IMR-90 (cell line): Measurements from ENCODE around the gene ANO1. TPM values are rescaled to one million over a fixed set of nuclear protein-coding genes. Genes with fewer than 3 reads are reported as not detected.

Source experiments
- ATAC-seq: fragments of 200-7000 bp; cut with Tn5 transposase; 2 replicates; pipeline ENCODE4 v1.9.1; 2020; ENCODE audit warnings: low read depth, mild to moderate bottlenecking, moderate library complexity
- BruUV-seq: library from RNA; stranded (reverse); fragments of 400-500 nt; replicated peaks from 2 replicates; lab custom pipeline; 2021; lab: Mats Ljungman, UMichigan
- CTCF ChIA-PET: fragments of 300-600 bp; formaldehyde crosslinking; extraction: SDS; loops from one replicate; lab custom pipeline; 2021; ENCODE audit warnings: antibody characterized with exemption; lab: Yijun Ruan, JAX
- POLR2A ChIA-PET: fragments of 300-600 bp; sonication (Branson Sonifier 250); formaldehyde crosslinking; loops from one replicate; lab custom pipeline; 2022; ENCODE audit warnings: antibody characterized with exemption; ENCODE audit not compliant: unreplicated experiment; lab: Charles Lee
- DNase-seq: peaks from one replicate; pipeline ENCODE4 v3.0.0; 2013
- H2AFZ ChIP-seq: replicated peaks from 2 replicates; pipeline ENCODE3; 2013; ENCODE audit warnings: low read length, mild to moderate bottlenecking; ENCODE audit not compliant: poor library complexity
- H2AK5ac ChIP-seq: 2 replicates; pipeline ENCODE4 v1.6.1; 2013; ENCODE audit warnings: low read depth, low read length, inconsistent platforms
- H2AK9ac ChIP-seq: replicated peaks from 2 replicates; pipeline ENCODE3; 2013; ENCODE audit warnings: mild to moderate bottlenecking, low read depth, low read length, moderate library complexity; ENCODE audit not compliant: poor library complexity
- H2BK120ac ChIP-seq: 2 replicates; pipeline ENCODE4 v1.6.1; 2013; ENCODE audit warnings: low read depth, low read length, inconsistent platforms
- H2BK15ac ChIP-seq: 3 replicates; pipeline ENCODE4 v1.6.1; 2013; ENCODE audit warnings: low read depth, low read length, inconsistent platforms
- H2BK20ac ChIP-seq: 2 replicates; pipeline ENCODE4 v1.6.1; 2013; ENCODE audit warnings: low read depth, mild to moderate bottlenecking, inconsistent platforms, low read length, moderate library complexity
- H2BK5ac ChIP-seq: 2 replicates; pipeline ENCODE4 v1.6.1; 2013; ENCODE audit warnings: mild to moderate bottlenecking, low read depth, low read length, inconsistent platforms; ENCODE audit not compliant: poor library complexity, severe bottlenecking
- H3K14ac ChIP-seq: replicated peaks from 2 replicates; pipeline ENCODE4 v1.6.1; 2013; ENCODE audit warnings: low read depth, low read length, inconsistent platforms
- H3K18ac ChIP-seq: 2 replicates; pipeline ENCODE4 v1.6.1; 2013; ENCODE audit warnings: low read depth, low read length, control low read depth
- H3K23ac ChIP-seq: 2 replicates; pipeline ENCODE4 v1.6.1; 2013; ENCODE audit warnings: low read depth, low read length, inconsistent platforms
- H3K27ac ChIP-seq: 2 replicates; pipeline ENCODE4 v1.5.1; 2013; ENCODE audit warnings: mild to moderate bottlenecking, control low read depth, low read length; ENCODE audit not compliant: insufficient read depth
- H3K27me3 ChIP-seq: 2 replicates; pipeline ENCODE4 v1.6.1; 2013; ENCODE audit warnings: low read length; ENCODE audit not compliant: control insufficient read depth, insufficient read depth
- H3K36me3 ChIP-seq: 2 replicates; pipeline ENCODE4 v1.6.1; 2013; ENCODE audit warnings: low read length, mixed read lengths; ENCODE audit not compliant: control insufficient read depth, insufficient read depth
- H3K4ac ChIP-seq: 2 replicates; pipeline ENCODE4 v1.6.1; 2013; ENCODE audit warnings: low read depth, low read length, inconsistent platforms
- H3K4me1 ChIP-seq: 2 replicates; pipeline ENCODE4 v1.6.1; 2013; ENCODE audit warnings: low read length, mixed read lengths; ENCODE audit not compliant: control insufficient read depth, insufficient read depth
- H3K4me2 ChIP-seq: 2 replicates; pipeline ENCODE4 v1.6.1; 2013; ENCODE audit warnings: low read depth, mild to moderate bottlenecking, control low read depth, low read length, moderate library complexity
- H3K4me3 ChIP-seq: 2 replicates; pipeline ENCODE4 v1.5.1; 2013; ENCODE audit warnings: low read depth, mild to moderate bottlenecking, control low read depth, low read length, moderate library complexity; ENCODE audit not compliant: insufficient read depth
- H3K56ac ChIP-seq: 2 replicates; pipeline ENCODE4 v1.6.1; 2013; ENCODE audit warnings: low read length, inconsistent platforms; ENCODE audit not compliant: insufficient read depth; ENCODE audit errors: extremely low read depth
- H3K79me1 ChIP-seq, 2 experiments: 2 replicates each; pipeline ENCODE4 v1.6.1; 2013; ENCODE audit warnings: low read length in 2 of 2, inconsistent platforms in 1 of 2, low read depth in 1 of 2
- H3K9ac ChIP-seq: 2 replicates; pipeline ENCODE4 v1.6.1; 2013; ENCODE audit warnings: low read depth, low read length, control low read depth
- H3K9me1 ChIP-seq: 2 replicates; pipeline ENCODE4 v1.6.1; 2013; ENCODE audit warnings: low read length, inconsistent platforms; ENCODE audit not compliant: insufficient read depth
- H3K9me3 ChIP-seq: 2 replicates; pipeline ENCODE4 v1.6.1; 2013; ENCODE audit warnings: low read length; ENCODE audit not compliant: control insufficient read depth, insufficient read depth
- H4K20me1 ChIP-seq: 2 replicates; pipeline ENCODE4 v1.6.1; 2013; ENCODE audit warnings: low read length, inconsistent platforms; ENCODE audit not compliant: insufficient read depth
- H4K5ac ChIP-seq: 2 replicates; pipeline ENCODE4 v1.6.1; 2013; ENCODE audit warnings: mild to moderate bottlenecking, low read depth, low read length, control low read depth
- H4K8ac ChIP-seq, 2 experiments: 2 replicates each; pipeline ENCODE4 v1.6.1; 2013; ENCODE audit warnings: low read depth in 2 of 2, low read length in 2 of 2, control low read depth in 1 of 2, inconsistent platforms in 1 of 2
- H4K91ac ChIP-seq: 2 replicates; pipeline ENCODE4 v1.6.1; 2013; ENCODE audit warnings: low read depth, low read length, inconsistent platforms; ENCODE audit not compliant: insufficient read depth
- BHLHE40 ChIP-seq: fragments of 150-350 bp; IDR thresholded peaks from 2 replicates; pipeline ENCODE4 v1.6.1; 2016; ENCODE audit warnings: mild to moderate bottlenecking, low read depth, low read length
- CEBPB ChIP-seq: IDR thresholded peaks from 2 replicates; pipeline ENCODE4 v1.6.1; 2012; ENCODE audit warnings: low read depth, low read length, improper control_type of control experiment
- CHD1 ChIP-seq: IDR thresholded peaks from 2 replicates; pipeline ENCODE4 v1.6.1; 2012; ENCODE audit warnings: low read depth, low read length, improper control_type of control experiment
- CTCF ChIP-seq: conservative IDR thresholded peaks from 2 replicates; pipeline ENCODE4 v1.5.1; 2012; ENCODE audit warnings: mild to moderate bottlenecking, low read depth, low read length, improper control_type of control experiment
- ELK1 ChIP-seq: fragments of 150-350 bp; IDR thresholded peaks from 2 replicates; pipeline ENCODE4 v1.6.1; 2016; ENCODE audit warnings: low read depth, mild to moderate bottlenecking, low read length, moderate library complexity, borderline replicate concordance
- FOS ChIP-seq: fragments of 150-350 bp; IDR thresholded peaks from 2 replicates; pipeline ENCODE4 v1.6.1; 2016; ENCODE audit warnings: low read depth, low read length
- MAFK ChIP-seq: IDR thresholded peaks from 2 replicates; pipeline ENCODE4 v1.6.1; 2012; ENCODE audit warnings: low read depth, low read length, improper control_type of control experiment
- MAZ ChIP-seq: IDR thresholded peaks from 2 replicates; pipeline ENCODE4 v1.6.1; 2012; ENCODE audit warnings: low read depth, mild to moderate bottlenecking, low read length, improper control_type of control experiment, moderate library complexity, borderline replicate concordance
- MXI1 ChIP-seq: IDR thresholded peaks from 2 replicates; pipeline ENCODE4 v1.6.1; 2012; ENCODE audit warnings: low read depth, mild to moderate bottlenecking, low read length, moderate library complexity, borderline replicate concordance
- NFE2L2 ChIP-seq: fragments of 150-350 bp; IDR thresholded peaks from 2 replicates; pipeline ENCODE4 v1.6.1; 2016; ENCODE audit warnings: low read depth, mild to moderate bottlenecking, low read length
- POLR2A ChIP-seq: IDR thresholded peaks from 2 replicates; pipeline ENCODE4 v1.6.1; 2012; ENCODE audit warnings: mild to moderate bottlenecking, low read depth, low read length
- RAD21 ChIP-seq: IDR thresholded peaks from 2 replicates; pipeline ENCODE4 v1.6.1; 2012; ENCODE audit warnings: low read length, improper control_type of control experiment
- RCOR1 ChIP-seq: IDR thresholded peaks from 2 replicates; pipeline ENCODE4 v1.6.1; 2012; ENCODE audit warnings: mild to moderate bottlenecking, low read length, improper control_type of control experiment; ENCODE audit not compliant: insufficient replicate concordance
- RFX5 ChIP-seq: IDR thresholded peaks from 2 replicates; pipeline ENCODE4 v1.8.0; 2012; ENCODE audit warnings: low read depth, mild to moderate bottlenecking, low read length, moderate library complexity
- SMC3 ChIP-seq: fragments of 150-350 bp; IDR thresholded peaks from 2 replicates; pipeline ENCODE4 v1.6.1; 2016; ENCODE audit warnings: low read depth, mild to moderate bottlenecking, antibody characterized with exemption, low read length, moderate library complexity
- USF2 ChIP-seq: fragments of 150-350 bp; IDR thresholded peaks from 2 replicates; pipeline ENCODE4 v1.6.1; 2017; ENCODE audit warnings: mild to moderate bottlenecking, antibody characterized with exemption, low read length, low read depth
- WGBS, 2 experiments: methylation state at CpG; one replicate each; pipeline versions ENCODE4 v1.1.5 to v1.1.7; 2013; ENCODE audit warnings: missing lambda C conversion rate in 2 of 2; ENCODE audit not compliant: insufficient read length in 1 of 2; ENCODE audit errors: extremely low coverage in 2 of 2; 5-methylcytosine and 5-hydroxymethylcytosine counted together
- dilution Hi-C: fragments of 300-500 bp; cut with HindIII; formaldehyde crosslinking; loops from one replicate; pipeline ENCODE4 v1.14.3; 2018; ENCODE audit warnings: low sequenced_read_pairs; ENCODE audit not compliant: unreplicated experiment
- in situ Hi-C: fragments of 300-500 bp; cut with MboI; formaldehyde crosslinking; loops from 3 replicates; pipeline ENCODE4 v1.14.3; 2019; ENCODE audit warnings: low sequenced_read_pairs, inconsistent platforms, mixed read lengths
- intact Hi-C: fragments of 100-400 bp; cut with micrococcal nuclease; formaldehyde crosslinking; loops from 2 replicates; pipeline ENCODE4 v1.10.0; 2022
- polyA plus RNA-seq, 3 experiments: library from polyadenylated mRNA; depleted of rRNA; stranded (reverse); fragments of >200 nt; gene quantifications; 2 replicates each; pipeline ENCODE4 v1.2.3, GENCODE V29; 2012; ENCODE audit warnings: low replicate concordance in 1 of 3
- total RNA-seq: library from RNA; depleted of rRNA; stranded (reverse); fragments of >200 nt; gene quantifications from 2 replicates; pipeline ENCODE4 v1.2.3, GENCODE V29; 2012

The ANO1 gene
- total and polyA plus RNA-seq, 2 of the 4 experiments (the other 2 are of a cell fraction): 4.1 to 10.7 TPM

GRCh38 chr11:70105369-70105754, 27.2 kb downstream of the ANO1 start:
- no peak overlapping the region for H4K8ac ChIP-seq
- no TSS peak for BruUV-seq
- peaks cover 9% of the 10 kb centered on the region; the same call in 1 of the 2 replicates for H3K9me1 ChIP-seq
- ChIA-PET CTCF (no interaction called here), POLR2A (no interaction called here)
- 90% methylated on average over 7 of the region's 12 CpGs; no CpG with 5 or more reads in 1 of the 2 experiments for WGBS, 2 experiments
- H3K27me3 ChIP-seq: no peaks in the 10 kb centered on the region
- no peak overlapping the region for H3K23ac ChIP-seq
- H4K91ac ChIP-seq: no peak overlapping the region
- H2BK120ac ChIP-seq: no peak overlapping the region
- no peak overlapping the region for H3K4ac ChIP-seq
- no peaks in the 10 kb centered on the region for H3K9me3 ChIP-seq
- H4K5ac ChIP-seq: no peak overlapping the region
- H3K4me2 ChIP-seq: no peak overlapping the region
- no peak overlapping the region for H3K4me3 ChIP-seq
- no peak for TF ChIP-seq RAD21
- no peak for TF ChIP-seq CTCF
- TF ChIP-seq MAZ: no peak
- TF ChIP-seq BHLHE40: no peak
- TF ChIP-seq ELK1: no peak
- TF ChIP-seq RFX5: no peak
- no peak for TF ChIP-seq MAFK
- TF ChIP-seq SMC3: no peak
- TF ChIP-seq NFE2L2: no peak
- no peak for TF ChIP-seq USF2
- no peak for TF ChIP-seq FOS
- no peak for TF ChIP-seq CHD1
- no peak for TF ChIP-seq CEBPB
- no peak for TF ChIP-seq MXI1
- TF ChIP-seq RCOR1: no peak
- TF ChIP-seq POLR2A: no peak
- no peaks in the 10 kb centered on the region for H4K20me1 ChIP-seq
- H3K27ac ChIP-seq: no peak overlapping the region
- H3K56ac ChIP-seq: no peak overlapping the region
- no peak overlapping the region for H2BK15ac ChIP-seq
- no peak overlapping the region for H3K14ac ChIP-seq
- peaks cover 9% of the 10 kb centered on the region; the same call in 1 of the 2 replicates for H3K4me1 ChIP-seq
- no peak overlapping the region for H3K18ac ChIP-seq
- H2AK9ac ChIP-seq: no peak overlapping the region
- H2BK20ac ChIP-seq: no peak overlapping the region
- ATAC-seq (no peak), DNase-seq (no peak)
- no peak overlapping the region for H2AK5ac ChIP-seq
- no peak overlapping the region for H2BK5ac ChIP-seq
- dilution Hi-C loops: no loop called here
- in situ Hi-C loops: no loop called here
- no peak overlapping the region for H2AFZ ChIP-seq
- no peak overlapping the region for H3K9ac ChIP-seq
- no peaks in the 10 kb centered on the region for H3K79me1 ChIP-seq
- no peaks in the 10 kb centered on the region; the same call in 1 of the 2 replicates for H3K36me3 ChIP-seq
- intact Hi-C loops: no loop called here
